SK-N-SH (cell line): Measurements from ENCODE around the gene TMEM150A. TPM values are rescaled to one million over a fixed set of nuclear protein-coding genes. Genes with fewer than 3 reads are reported as not detected.

Source experiments
- CTCF ChIA-PET: fragments of 300-600, 350-600 bp; formaldehyde crosslinking; extraction: SDS; loops from one replicate; lab custom pipeline; 2021; lab: Yijun Ruan, JAX
- POLR2A ChIA-PET: fragments of 350-600 bp; sonication (Branson Sonifier 250); formaldehyde crosslinking; extraction: SDS; loops from one replicate; lab custom pipeline; 2020; ENCODE audit warnings: antibody characterized with exemption, inconsistent platforms; lab: Yijun Ruan, JAX
- DNase-seq: peaks from one replicate; pipeline ENCODE4 v3.0.0; 2012
- H2AFZ ChIP-seq: fragments of 200-600 bp; sonication (generic); 2 replicates; pipeline ENCODE4 v1.8.1; 2016; ENCODE audit warnings: antibody characterized with exemption, mild to moderate bottlenecking, low read depth
- H3F3A ChIP-seq: fragments of 200-600 bp; sonication (generic); replicated peaks from 2 replicates; pipeline ENCODE3; 2016; ENCODE audit warnings: antibody characterized with exemption, mild to moderate bottlenecking; ENCODE audit not compliant: insufficient read depth
- H3K27ac ChIP-seq, 2 experiments: fragments of 200-500 bp in 1 of 2; fragments of 200-600 bp in 1 of 2; sonication (Bioruptor generic) in 1 of 2; sonication (generic), shearing (Covaris generic) in 1 of 2; 2 replicates each; pipeline versions ENCODE4 v1.5.1 to v1.6.1; 2014 to 2016; ENCODE audit warnings: low read depth in 2 of 2, inconsistent platforms in 1 of 2, low read length in 1 of 2, mild to moderate bottlenecking in 1 of 2, mixed read lengths in 1 of 2
- H3K27me3 ChIP-seq: fragments of 200-600 bp; sonication (generic), shearing (Covaris generic); 2 replicates; pipeline ENCODE4 v1.6.1; 2016; ENCODE audit warnings: mixed run types; ENCODE audit not compliant: insufficient read depth
- H3K36me3 ChIP-seq, 2 experiments: fragments of 200-500 bp in 1 of 2; fragments of 200-600 bp in 1 of 2; sonication (Bioruptor generic) in 1 of 2; sonication (generic) in 1 of 2; replicated peaks in 1 of 2; 2 replicates each; pipeline versions ENCODE3 to v1.5.1; 2014 to 2016; ENCODE audit warnings: low read length in 1 of 2, mild to moderate bottlenecking in 1 of 2; ENCODE audit not compliant: insufficient read depth in 2 of 2, control insufficient read depth in 1 of 2
- H3K4me1 ChIP-seq, 2 experiments: fragments of 200-500 bp in 1 of 2; fragments of 200-600 bp in 1 of 2; sonication (Bioruptor generic) in 1 of 2; sonication (generic), shearing (Covaris generic) in 1 of 2; 2 replicates each; pipeline versions ENCODE4 v1.5.1 to v1.6.1; 2014 to 2016; ENCODE audit warnings: low read depth in 1 of 2, low read length in 1 of 2, mixed run types in 1 of 2; ENCODE audit not compliant: insufficient read depth in 2 of 2, control insufficient read depth in 1 of 2
- H3K4me2 ChIP-seq: fragments of 200-600 bp; sonication (generic), shearing (Covaris generic); 2 replicates; pipeline ENCODE4 v1.6.1; 2017; ENCODE audit warnings: mixed run types
- H3K4me3 ChIP-seq, 2 experiments: fragments of 200-500 bp in 1 of 2; fragments of 200-600 bp in 1 of 2; sonication (Bioruptor generic) in 1 of 2; sonication (generic), shearing (Covaris generic) in 1 of 2; 2 replicates each; pipeline versions ENCODE4 v1.5.1 to v1.8.1; 2014 to 2016; ENCODE audit warnings: low read depth in 2 of 2, inconsistent platforms in 1 of 2, low read length in 1 of 2, mild to moderate bottlenecking in 1 of 2, mixed read lengths in 1 of 2, moderate library complexity in 1 of 2
- H3K79me2 ChIP-seq: fragments of 200-600 bp; sonication (generic); 2 replicates; pipeline ENCODE4 v1.8.1; 2017; ENCODE audit warnings: mild to moderate bottlenecking; ENCODE audit not compliant: insufficient read depth
- H3K9ac ChIP-seq: fragments of 200-600 bp; sonication (generic); 2 replicates; pipeline ENCODE4 v1.6.1; 2017; ENCODE audit warnings: mixed run types
- H3K9me2 ChIP-seq: fragments of 200-600 bp; sonication (generic); 2 replicates; pipeline ENCODE4 v1.6.1; 2017; ENCODE audit warnings: mixed run types
- H3K9me3 ChIP-seq: fragments of 200-600 bp; sonication (generic); 2 replicates; pipeline ENCODE4 v1.6.1; 2017; ENCODE audit warnings: mixed run types, mild to moderate bottlenecking, moderate library complexity
- H4K20me1 ChIP-seq: fragments of 200-600 bp; sonication (generic); 2 replicates; pipeline ENCODE4 v1.6.1; 2017; ENCODE audit warnings: mild to moderate bottlenecking, mixed run types; ENCODE audit not compliant: insufficient read depth
- FOSL2 ChIP-seq: IDR thresholded peaks from 2 replicates; pipeline ENCODE4 v1.4.0; 2012; ENCODE audit warnings: low read depth, mild to moderate bottlenecking, moderate library complexity, borderline replicate concordance
- FOXJ3 ChIP-seq: sonication (generic); formaldehyde crosslinking; IDR thresholded peaks from 2 replicates; pipeline ENCODE4 v1.5.1; 2020; ENCODE audit warnings: mild to moderate bottlenecking, missing genetic modification reagents
- FOXM1 ChIP-seq: IDR thresholded peaks from 2 replicates; pipeline ENCODE4 v1.4.0; 2012; ENCODE audit warnings: low read depth, mild to moderate bottlenecking
- GABPA ChIP-seq: IDR thresholded peaks from 2 replicates; pipeline ENCODE4 v1.4.0; 2012; ENCODE audit warnings: low read depth, mild to moderate bottlenecking
- JUND ChIP-seq: IDR thresholded peaks from 2 replicates; pipeline ENCODE4 v1.4.0; 2012
- MXI1 ChIP-seq: IDR thresholded peaks from 2 replicates; pipeline ENCODE4 v1.6.1; 2012; ENCODE audit warnings: mild to moderate bottlenecking, low read depth, low read length, improper control_type of control experiment
- NFIC ChIP-seq: IDR thresholded peaks from 2 replicates; pipeline ENCODE4 v1.4.0; 2012; ENCODE audit warnings: borderline replicate concordance
- NRF1 ChIP-seq: IDR thresholded peaks from 2 replicates; pipeline ENCODE4 v1.6.1; 2012; ENCODE audit warnings: low read depth, mild to moderate bottlenecking, low read length
- SIN3A ChIP-seq: IDR thresholded peaks from 2 replicates; pipeline ENCODE4 v1.6.1; 2012; ENCODE audit warnings: low read depth, mild to moderate bottlenecking, low read length, moderate library complexity, borderline replicate concordance
- SMC3 ChIP-seq: IDR thresholded peaks from 2 replicates; pipeline ENCODE4 v1.6.1; 2012; ENCODE audit warnings: low read depth, low read length, improper control_type of control experiment
- TEAD4 ChIP-seq: IDR thresholded peaks from 2 replicates; pipeline ENCODE4 v1.4.0; 2012; ENCODE audit warnings: mild to moderate bottlenecking, borderline replicate concordance; ENCODE audit not compliant: insufficient read depth
- WGBS: methylation state at CpG from one replicate; pipeline ENCODE4 v1.1.6; 2017; ENCODE audit warnings: low lambda C conversion rate; 5-methylcytosine and 5-hydroxymethylcytosine counted together
- polyA plus RNA-seq, 3 experiments: library from polyadenylated mRNA; depleted of rRNA; stranded (reverse); fragments of >200 nt; gene quantifications; 2 replicates each; pipeline ENCODE4 v1.2.3, GENCODE V29; 2012
- TF ChIP-seq, protein P1 (sequence below): IDR thresholded peaks from 2 replicates; pipeline ENCODE4 v1.4.0; 2012; ENCODE audit warnings: low read depth, borderline replicate concordance
- TF ChIP-seq, protein P2 (sequence below): fragments of 150-350 bp; IDR thresholded peaks from 2 replicates; pipeline ENCODE4 v1.6.1; 2016; ENCODE audit warnings: mild to moderate bottlenecking, low read depth, low read length
- TF ChIP-seq, protein P3 (sequence below): IDR thresholded peaks from 2 replicates; pipeline ENCODE4 v1.4.0; 2012; ENCODE audit warnings: low read depth, borderline replicate concordance

TMEM150A gene
- polyA plus RNA-seq, 1 of the 3 experiments (the other 2 are of a cell fraction): 20.2 TPM

DNA sequence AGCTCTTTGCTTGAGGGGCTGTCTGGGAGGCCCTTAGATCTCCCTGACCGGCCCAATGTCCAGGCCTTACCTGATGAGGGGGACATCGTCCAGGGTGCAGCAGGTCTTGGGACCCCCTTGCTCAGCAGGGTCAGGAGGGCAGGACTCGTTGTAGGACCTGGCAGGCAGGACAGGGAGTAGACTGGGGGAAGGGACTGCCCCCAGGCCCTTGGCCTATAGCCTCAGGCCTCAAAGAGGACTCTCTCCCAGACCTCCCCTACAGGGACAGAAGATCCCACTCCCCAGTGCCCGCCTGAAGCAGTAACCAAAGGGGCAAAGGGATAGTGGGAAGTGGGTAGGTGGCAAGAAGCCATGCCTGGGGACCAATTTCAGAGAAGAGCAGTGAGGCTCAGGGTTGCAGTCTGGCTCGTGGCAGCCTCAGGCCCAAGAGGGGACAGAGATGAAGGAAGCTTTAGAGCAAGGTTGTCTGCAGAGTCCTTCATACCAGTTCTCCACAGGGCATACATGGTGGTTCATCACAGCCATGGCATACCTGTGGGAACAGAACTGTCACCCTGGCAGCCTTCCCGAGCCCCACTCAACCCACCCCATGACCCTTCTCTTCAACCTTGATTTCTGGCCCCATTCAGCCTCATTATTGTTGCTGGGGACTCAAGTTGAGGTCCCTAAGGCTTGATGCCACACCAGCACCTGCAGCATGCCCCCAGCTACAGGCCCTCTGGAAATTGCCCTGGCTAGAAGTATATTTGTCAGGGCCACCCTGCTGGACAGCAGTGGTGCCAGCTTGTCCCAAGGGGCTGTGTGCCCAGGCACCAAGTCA is 1.3 kb downstream of the TMEM150A start (continued):
- TF ChIP-seq FOSL2: no peak
- TF ChIP-seq TEAD4: no peak
- TF ChIP-seq, protein P1, sequence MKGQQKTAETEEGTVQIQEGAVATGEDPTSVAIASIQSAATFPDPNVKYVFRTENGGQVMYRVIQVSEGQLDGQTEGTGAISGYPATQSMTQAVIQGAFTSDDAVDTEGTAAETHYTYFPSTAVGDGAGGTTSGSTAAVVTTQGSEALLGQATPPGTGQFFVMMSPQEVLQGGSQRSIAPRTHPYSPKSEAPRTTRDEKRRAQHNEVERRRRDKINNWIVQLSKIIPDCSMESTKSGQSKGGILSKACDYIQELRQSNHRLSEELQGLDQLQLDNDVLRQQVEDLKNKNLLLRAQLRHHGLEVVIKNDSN: no peak
- TF ChIP-seq, protein P2, sequence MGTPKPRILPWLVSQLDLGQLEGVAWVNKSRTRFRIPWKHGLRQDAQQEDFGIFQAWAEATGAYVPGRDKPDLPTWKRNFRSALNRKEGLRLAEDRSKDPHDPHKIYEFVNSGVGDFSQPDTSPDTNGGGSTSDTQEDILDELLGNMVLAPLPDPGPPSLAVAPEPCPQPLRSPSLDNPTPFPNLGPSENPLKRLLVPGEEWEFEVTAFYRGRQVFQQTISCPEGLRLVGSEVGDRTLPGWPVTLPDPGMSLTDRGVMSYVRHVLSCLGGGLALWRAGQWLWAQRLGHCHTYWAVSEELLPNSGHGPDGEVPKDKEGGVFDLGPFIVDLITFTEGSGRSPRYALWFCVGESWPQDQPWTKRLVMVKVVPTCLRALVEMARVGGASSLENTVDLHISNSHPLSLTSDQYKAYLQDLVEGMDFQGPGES: no peak
- TF ChIP-seq SMC3: no peak
- no peak for TF ChIP-seq FOXM1
- TF ChIP-seq JUND: no peak
- no peak for TF ChIP-seq MXI1
- TF ChIP-seq, protein P3, sequence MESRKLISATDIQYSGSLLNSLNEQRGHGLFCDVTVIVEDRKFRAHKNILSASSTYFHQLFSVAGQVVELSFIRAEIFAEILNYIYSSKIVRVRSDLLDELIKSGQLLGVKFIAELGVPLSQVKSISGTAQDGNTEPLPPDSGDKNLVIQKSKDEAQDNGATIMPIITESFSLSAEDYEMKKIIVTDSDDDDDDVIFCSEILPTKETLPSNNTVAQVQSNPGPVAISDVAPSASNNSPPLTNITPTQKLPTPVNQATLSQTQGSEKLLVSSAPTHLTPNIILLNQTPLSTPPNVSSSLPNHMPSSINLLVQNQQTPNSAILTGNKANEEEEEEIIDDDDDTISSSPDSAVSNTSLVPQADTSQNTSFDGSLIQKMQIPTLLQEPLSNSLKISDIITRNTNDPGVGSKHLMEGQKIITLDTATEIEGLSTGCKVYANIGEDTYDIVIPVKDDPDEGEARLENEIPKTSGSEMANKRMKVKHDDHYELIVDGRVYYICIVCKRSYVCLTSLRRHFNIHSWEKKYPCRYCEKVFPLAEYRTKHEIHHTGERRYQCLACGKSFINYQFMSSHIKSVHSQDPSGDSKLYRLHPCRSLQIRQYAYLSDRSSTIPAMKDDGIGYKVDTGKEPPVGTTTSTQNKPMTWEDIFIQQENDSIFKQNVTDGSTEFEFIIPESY: no peak
- no peak for TF ChIP-seq GABPA

DNA sequence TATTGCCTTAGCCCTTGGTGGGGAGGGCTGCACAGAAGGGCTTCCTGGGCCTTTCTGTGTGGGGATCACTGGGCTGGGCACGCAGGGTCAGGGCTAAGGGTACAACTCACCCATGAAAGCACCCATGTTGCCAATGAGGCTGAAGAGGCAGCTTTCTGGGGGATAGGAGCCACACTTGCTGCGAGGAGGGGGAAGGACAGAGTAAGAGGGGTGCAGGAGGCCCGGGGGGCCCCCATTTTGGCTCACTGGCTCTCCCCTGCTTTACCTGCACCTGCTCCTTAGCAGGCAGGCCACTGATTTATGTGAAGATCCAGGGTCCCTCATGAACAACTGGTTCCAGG is 2.3 kb downstream of the TMEM150A start:
- WGBS: 75% methylated on average over 3 of the region's 3 CpGs

More for the DNA sequence above, 2.3 kb downstream of the TMEM150A start:
- Histone ChIP-seq H3K27ac (no peak overlapping the region), H3K9me3 (no peaks in the 10 kb centered on the region)
- TF ChIP-seq NFIC (no peak), SIN3A (no peak), FOXM1 (no peak), NRF1 (no peak), FOXJ3 (CRISPR knock-in tag) (no peak)
- TF ChIP-seq, protein P1: no peak
- TF ChIP-seq, all 33 proteins: peak for 0
- H4K20me1 ChIP-seq: no peaks in the 10 kb centered on the region
- no peak for DNase-seq
- H3K79me2 ChIP-seq: peaks cover 35% of the 10 kb centered on the region
- no peaks in the 10 kb centered on the region for H3K9me2 ChIP-seq
- H3K4me1 ChIP-seq: peaks cover 0 to 26% of the 10 kb centered on the region in 2 experiments; a peak in 2 of 4 replicates
- peaks cover 8% of the 10 kb centered on the region for H3F3A ChIP-seq
- CTCF ChIA-PET: no interaction called here
- no peak overlapping the region for H3K4me3 ChIP-seq
- no peaks in the 10 kb centered on the region for H3K27me3 ChIP-seq
- H3K4me2 ChIP-seq: no peak overlapping the region
- POLR2A ChIA-PET: interaction anchor here (0.5 to 1.2 kb wide), 2 partner anchors 12 to 69 kb away, joined by 3 to 4 read pairs; partner anchors contain the start of gene C2orf68
- peaks cover 0 to 28% of the 10 kb centered on the region in 2 experiments for H3K36me3 ChIP-seq
- H2AFZ ChIP-seq: no peak overlapping the region
- no peak overlapping the region for H3K9ac ChIP-seq
